ENCODE measurements around the gene PITHD1. TPM values are rescaled to one million over a fixed set of nuclear protein-coding genes. Genes with fewer than 3 reads are reported as not detected.
"Not testable (repeated sequence)": the region's sequence is repeated elsewhere in the genome, so short reads cannot be mapped to it uniquely, and the experiment has no call there.

Gene PITHD1
- total RNA-seq, 1 donor from 2014 or later, result 42.7 TPM

- intact Hi-C loops (cut with DNase I), result no loop called here
- ATAC-seq (no peak), DNase-seq (ENCODE audit: missing footprints) (no peak)
Measured at GRCh38 chr1:23795676-23796465, 17.7 kb downstream of the PITHD1 start.

- intact Hi-C loops (cut with DNase I), result no loop called here
- ATAC-seq (no peak), DNase-seq (ENCODE audit: missing footprints) (no peak)
Measured at GRCh38 chr1:23796466-23797271, 18.5 kb downstream of the PITHD1 start.

- ATAC-seq, result no peak
- DNase-seq (ENCODE audit: missing footprints), result no peak
- intact Hi-C loops (cut with DNase I), result no loop called here
Measured at GRCh38 chr1:23797478-23798448, 19.5 kb downstream of the PITHD1 start.

- no peak for ATAC-seq
- intact Hi-C loops (cut with DNase I), result no loop called here
- no peak for DNase-seq (ENCODE audit: missing footprints)
Measured at GRCh38 chr1:23798662-23799142, 20.5 kb downstream of the PITHD1 start.

GRCh38 chr1:23799255-23799569, 21.0 kb downstream of the PITHD1 start:
- DNase-seq (ENCODE audit: missing footprints) (no peak), ATAC-seq (no peak)
- intact Hi-C loops (cut with DNase I), result no loop called here

- no peak for ATAC-seq
- intact Hi-C loops (cut with DNase I), result loop anchor here (2.0 to 5.0 kb wide), 2 partner anchors 25 to 68 kb away; partner anchors contain the start of genes FUCA1 and HMGCL
Measured at GRCh38 chr1:23799570-23800399, 21.6 kb downstream of the PITHD1 start.

GRCh38 chr1:23800400-23801337, 22.5 kb downstream of the PITHD1 start, which contains the start of gene GALE:
GALE (minus strand) TSS chr1:23800754; CDS start chr1:23799007, 1,747 bp downstream.
- DNase-seq (ENCODE audit: missing footprints) (peak; percentile 98), ATAC-seq (peak; percentile 96)
- intact Hi-C loops (cut with DNase I), result loop anchor here (2.0 to 5.0 kb wide), 2 partner anchors 24 to 67 kb away; partner anchors contain the start of genes FUCA1 and HMGCL

More at GRCh38 chr1:23799570-23800399, 21.6 kb downstream of the PITHD1 start:
- peak; percentile 70 for DNase-seq (ENCODE audit: missing footprints)

GRCh38 chr1:23801338-23801748, 23.1 kb downstream of the PITHD1 start:
- DNase-seq (ENCODE audit: missing footprints) (no peak), ATAC-seq (no peak)
- intact Hi-C loops (cut with DNase I), result loop anchor here (2.0 to 5.0 kb wide), 2 partner anchors 23 to 66 kb away; partner anchors contain the start of genes FUCA1 and HMGCL

GRCh38 chr1:23801876-23802275, 23.7 kb downstream of the PITHD1 start:
- DNase-seq (ENCODE audit: missing footprints) (no peak), ATAC-seq (no peak)
- intact Hi-C loops (cut with DNase I), result loop anchor here (2.0 to 5.0 kb wide), 2 partner anchors 23 to 65 kb away; partner anchors contain the start of genes FUCA1 and HMGCL

- ATAC-seq; DNase-seq (ENCODE audit: missing footprints): not testable (repeated sequence)
- intact Hi-C loops (cut with DNase I), result loop anchor here (5.0 kb wide), 1 partner anchor 64 kb away; the partner anchor contains the start of gene FUCA1
Measured at GRCh38 chr1:23802809-23803342, 24.7 kb downstream of the PITHD1 start.

- intact Hi-C loops (cut with DNase I), result loop anchor here (5.0 kb wide), 1 partner anchor 64 kb away; the partner anchor contains the start of gene FUCA1
- DNase-seq (ENCODE audit: missing footprints), result no peak
- ATAC-seq, result no peak
Measured at GRCh38 chr1:23803674-23804073, 25.5 kb downstream of the PITHD1 start.

- intact Hi-C loops (cut with DNase I), result loop anchor here (5.0 kb wide), 1 partner anchor 63 kb away; the partner anchor contains the start of gene FUCA1
- no peak for ATAC-seq
- no peak for DNase-seq (ENCODE audit: missing footprints)
Measured at GRCh38 chr1:23804183-23804835, 26.1 kb downstream of the PITHD1 start.

GRCh38 chr1:23805025-23805424, 26.8 kb downstream of the PITHD1 start:
- intact Hi-C loops (cut with DNase I), result no loop called here
- DNase-seq (ENCODE audit: missing footprints), result no peak
- no peak for ATAC-seq

- ATAC-seq, result no peak
- DNase-seq (ENCODE audit: missing footprints), result no peak
- intact Hi-C loops (cut with DNase I), result no loop called here
Measured at GRCh38 chr1:23806280-23806679, 28.1 kb downstream of the PITHD1 start.

GRCh38 chr1:23807453-23807852, 29.2 kb downstream of the PITHD1 start:
- ATAC-seq (no peak), DNase-seq (ENCODE audit: missing footprints) (no peak)
- intact Hi-C loops (cut with DNase I), result no loop called here

All from Right ventricle myocardium inferior (tissue), 1 donor.